Stimulated activated CD4-positive, alpha-beta T cell treated with anti-CD3 and anti-CD28 coated beads, Interleukin-1b, Interleukin-23, amount 100 ng/mL, for 1 hour (primary cell): ENCODE measurements around the gene RASL11A.
"Not testable (repeated sequence)": the region's sequence is repeated elsewhere in the genome, so short reads cannot be mapped to it uniquely, and the experiment has no call there.

Experiments used
- DNase-seq, 2 donors: peaks; one replicate each; pipeline ENCODE4 v3.0.0-alpha.2; 2020; ENCODE audit warnings: low read depth in 2 of 2

The RASL11A gene

GRCh38 chr13:27300406-27300805 is 29.8 kb downstream of the RASL11A start:
- DNase-seq, result not testable (repeated sequence)

GRCh38 chr13:27300941-27301586 is 30.4 kb downstream of the RASL11A start:
- no peak for DNase-seq

GRCh38 chr13:27302643-27303262 is 32.1 kb downstream of the RASL11A start:
- no peak for DNase-seq

- DNase-seq, result no peak
Measured at GRCh38 chr13:27304099-27304498, 33.5 kb downstream of the RASL11A start.

GRCh38 chr13:27304611-27305010 is 34.0 kb downstream of the RASL11A start:
- no peak for DNase-seq

- no peak for DNase-seq
Measured at GRCh38 chr13:27306364-27306763, 35.7 kb downstream of the RASL11A start.

- DNase-seq, result no peak
Measured at GRCh38 chr13:27308941-27309340, 38.3 kb downstream of the RASL11A start.

GRCh38 chr13:27309401-27309958 is 38.9 kb downstream of the RASL11A start:
- DNase-seq, result no peak

- no peak for DNase-seq
Measured at GRCh38 chr13:27309967-27310598, 39.5 kb downstream of the RASL11A start.

GRCh38 chr13:27310946-27311345 is 40.3 kb downstream of the RASL11A start:
- DNase-seq, result no peak

GRCh38 chr13:27311518-27312210 is 41.0 kb downstream of the RASL11A start:
- DNase-seq, result no peak

GRCh38 chr13:27313770-27314169 is 43.1 kb downstream of the RASL11A start:
- no peak for DNase-seq

GRCh38 chr13:27319404-27319803 is 48.8 kb downstream of the RASL11A start:
- DNase-seq, result no peak

GRCh38 chr13:27321468-27322431 is 51.1 kb downstream of the RASL11A start:
- DNase-seq, result no peak

- not testable (repeated sequence) for DNase-seq
Measured at GRCh38 chr13:27322443-27322842, 51.8 kb downstream of the RASL11A start.
